SK-N-SH treated with all-trans-retinoic acid at 6 μM for 48 hours (cell line): ENCODE results near the gene IFNL3.

ENCODE experiments used
- CSDC2 ChIP-seq: fragments of 250-450 bp; sonication (Bioruptor Pico); IDR thresholded peaks from 2 replicates; pipeline ENCODE4 v1.5.0; 2020; ENCODE audit warnings: mild to moderate bottlenecking, moderate library complexity
- ZNF565 ChIP-seq: fragments of 450-650 bp; formaldehyde crosslinking; conservative IDR thresholded peaks from 2 replicates; pipeline ENCODE4 v1.5.0; 2020; ENCODE audit warnings: low read depth, mild to moderate bottlenecking, moderate library complexity
- TF ChIP-seq, protein P1 (sequence below): fragments of 250-450 bp; sonication (Bioruptor Pico); IDR thresholded peaks from 2 replicates; pipeline ENCODE4 v1.8.0; 2020; ENCODE audit warnings: mild to moderate bottlenecking, moderate library complexity, borderline replicate concordance
- TF ChIP-seq, protein P2 (sequence below): fragments of 250-450 bp; sonication (Bioruptor Pico); IDR thresholded peaks from 2 replicates; pipeline ENCODE4 v1.5.1; 2021; ENCODE audit warnings: mild to moderate bottlenecking, moderate library complexity
- TF ChIP-seq, protein P3 (sequence below): fragments of 250-450 bp; sonication (Bioruptor Pico); IDR thresholded peaks from 2 replicates; pipeline ENCODE4 v1.5.1; 2020; ENCODE audit warnings: low read depth, mild to moderate bottlenecking, moderate library complexity

DNA sequence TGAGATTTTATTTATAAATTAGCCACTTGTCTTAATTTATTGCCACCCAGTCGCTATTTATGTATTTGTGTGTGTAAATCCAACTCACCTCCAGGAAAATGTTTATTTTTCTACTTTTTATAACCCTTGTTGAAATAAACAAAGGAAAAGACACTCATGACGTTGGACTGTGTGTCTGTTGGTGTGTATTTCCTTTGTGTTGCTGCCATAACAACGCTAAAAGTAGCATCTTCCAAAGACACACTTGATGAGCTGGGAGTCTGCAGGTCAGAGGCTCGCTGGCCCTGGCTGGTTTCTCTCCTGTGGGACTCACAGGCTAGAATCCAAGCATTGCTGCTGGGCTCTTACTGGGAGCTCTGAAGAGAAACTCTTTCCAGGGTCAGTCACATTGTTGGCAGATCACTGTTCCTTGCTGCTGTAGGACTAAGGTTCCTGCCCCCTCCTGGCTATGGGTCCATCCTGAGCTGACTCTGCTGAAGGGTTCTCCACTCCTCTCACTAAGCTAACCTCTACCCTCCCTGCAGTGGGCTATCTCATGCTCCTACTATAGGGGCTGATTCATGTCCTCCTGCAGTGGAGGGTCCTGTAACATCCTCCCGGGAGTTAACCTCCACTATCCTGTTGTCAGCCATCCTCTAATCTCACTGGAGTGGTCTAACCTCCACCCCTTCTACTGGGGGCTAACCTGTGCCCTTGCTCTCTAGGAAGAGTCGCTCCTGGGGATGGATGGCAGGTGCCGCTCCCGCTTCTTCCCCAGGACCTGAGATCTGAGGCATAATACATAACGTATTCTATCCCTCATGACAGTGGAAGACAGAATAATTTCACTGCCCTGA, 25.4 kb upstream of the IFNL3 start:
- TF ChIP-seq, protein P1, sequence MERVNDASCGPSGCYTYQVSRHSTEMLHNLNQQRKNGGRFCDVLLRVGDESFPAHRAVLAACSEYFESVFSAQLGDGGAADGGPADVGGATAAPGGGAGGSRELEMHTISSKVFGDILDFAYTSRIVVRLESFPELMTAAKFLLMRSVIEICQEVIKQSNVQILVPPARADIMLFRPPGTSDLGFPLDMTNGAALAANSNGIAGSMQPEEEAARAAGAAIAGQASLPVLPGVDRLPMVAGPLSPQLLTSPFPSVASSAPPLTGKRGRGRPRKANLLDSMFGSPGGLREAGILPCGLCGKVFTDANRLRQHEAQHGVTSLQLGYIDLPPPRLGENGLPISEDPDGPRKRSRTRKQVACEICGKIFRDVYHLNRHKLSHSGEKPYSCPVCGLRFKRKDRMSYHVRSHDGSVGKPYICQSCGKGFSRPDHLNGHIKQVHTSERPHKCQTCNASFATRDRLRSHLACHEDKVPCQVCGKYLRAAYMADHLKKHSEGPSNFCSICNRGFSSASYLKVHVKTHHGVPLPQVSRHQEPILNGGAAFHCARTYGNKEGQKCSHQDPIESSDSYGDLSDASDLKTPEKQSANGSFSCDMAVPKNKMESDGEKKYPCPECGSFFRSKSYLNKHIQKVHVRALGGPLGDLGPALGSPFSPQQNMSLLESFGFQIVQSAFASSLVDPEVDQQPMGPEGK (CRISPR knock-in tag) = no peak
- TF ChIP-seq CSDC2 (CRISPR knock-in tag) (no peak), ZNF565 (CRISPR knock-in tag) (no peak)
- TF ChIP-seq, protein P2, sequence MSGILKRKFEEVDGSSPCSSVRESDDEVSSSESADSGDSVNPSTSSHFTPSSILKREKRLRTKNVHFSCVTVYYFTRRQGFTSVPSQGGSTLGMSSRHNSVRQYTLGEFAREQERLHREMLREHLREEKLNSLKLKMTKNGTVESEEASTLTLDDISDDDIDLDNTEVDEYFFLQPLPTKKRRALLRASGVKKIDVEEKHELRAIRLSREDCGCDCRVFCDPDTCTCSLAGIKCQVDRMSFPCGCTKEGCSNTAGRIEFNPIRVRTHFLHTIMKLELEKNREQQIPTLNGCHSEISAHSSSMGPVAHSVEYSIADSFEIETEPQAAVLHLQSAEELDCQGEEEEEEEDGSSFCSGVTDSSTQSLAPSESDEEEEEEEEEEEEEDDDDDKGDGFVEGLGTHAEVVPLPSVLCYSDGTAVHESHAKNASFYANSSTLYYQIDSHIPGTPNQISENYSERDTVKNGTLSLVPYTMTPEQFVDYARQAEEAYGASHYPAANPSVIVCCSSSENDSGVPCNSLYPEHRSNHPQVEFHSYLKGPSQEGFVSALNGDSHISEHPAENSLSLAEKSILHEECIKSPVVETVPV (CRISPR knock-in tag) = no peak
- TF ChIP-seq, protein P3, sequence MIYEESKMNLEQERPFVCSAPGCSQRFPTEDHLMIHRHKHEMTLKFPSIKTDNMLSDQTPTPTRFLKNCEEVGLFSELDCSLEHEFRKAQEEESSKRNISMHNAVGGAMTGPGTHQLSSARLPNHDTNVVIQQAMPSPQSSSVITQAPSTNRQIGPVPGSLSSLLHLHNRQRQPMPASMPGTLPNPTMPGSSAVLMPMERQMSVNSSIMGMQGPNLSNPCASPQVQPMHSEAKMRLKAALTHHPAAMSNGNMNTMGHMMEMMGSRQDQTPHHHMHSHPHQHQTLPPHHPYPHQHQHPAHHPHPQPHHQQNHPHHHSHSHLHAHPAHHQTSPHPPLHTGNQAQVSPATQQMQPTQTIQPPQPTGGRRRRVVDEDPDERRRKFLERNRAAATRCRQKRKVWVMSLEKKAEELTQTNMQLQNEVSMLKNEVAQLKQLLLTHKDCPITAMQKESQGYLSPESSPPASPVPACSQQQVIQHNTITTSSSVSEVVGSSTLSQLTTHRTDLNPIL = no peak
